H9 (cell line): ENCODE measurements around the gene BCAS3. TPM values are rescaled to one million over a fixed set of nuclear protein-coding genes. Genes with fewer than 3 reads are reported as not detected.

Source experiments
- DNase-seq: peaks from one replicate; pipeline ENCODE4 v3.0.0-alpha.2; 2017
- H2AFZ ChIP-seq: one replicate; pipeline ENCODE4 v1.6.1; 2013; ENCODE audit warnings: mild to moderate bottlenecking, low read length, control low read depth, moderate library complexity
- H2AK5ac ChIP-seq: 2 replicates; pipeline ENCODE4 v1.6.1; 2013; ENCODE audit warnings: low read length, control low read depth, mixed read lengths; ENCODE audit not compliant: insufficient read length
- H2BK120ac ChIP-seq: one replicate; pipeline ENCODE4 v1.6.1; 2013; ENCODE audit warnings: low read depth, mild to moderate bottlenecking, low read length, control low read depth, inconsistent platforms; ENCODE audit not compliant: poor library complexity, severe bottlenecking
- H2BK12ac ChIP-seq: 2 replicates; pipeline ENCODE4 v1.6.1; 2013; ENCODE audit warnings: low read length, control low read depth, mixed read lengths, low read depth; ENCODE audit not compliant: insufficient read length
- H2BK15ac ChIP-seq: 2 replicates; pipeline ENCODE4 v1.6.1; 2013; ENCODE audit warnings: low read depth, low read length, control low read depth
- H2BK20ac ChIP-seq: one replicate; pipeline ENCODE4 v1.6.1; 2013; ENCODE audit warnings: low read depth, mild to moderate bottlenecking, low read length, control low read depth, inconsistent platforms; ENCODE audit not compliant: poor library complexity, severe bottlenecking
- H2BK5ac ChIP-seq: 2 replicates; pipeline ENCODE4 v1.6.1; 2013; ENCODE audit warnings: low read length, control low read depth, mixed read lengths; ENCODE audit not compliant: insufficient read length
- H3K14ac ChIP-seq: 2 replicates; pipeline ENCODE4 v1.6.1; 2013; ENCODE audit warnings: low read length, control low read depth; ENCODE audit not compliant: insufficient read depth
- H3K18ac ChIP-seq: 2 replicates; pipeline ENCODE4 v1.6.1; 2013; ENCODE audit warnings: low read depth, mild to moderate bottlenecking, mixed read lengths, low read length, control low read depth; ENCODE audit not compliant: insufficient read length
- H3K23ac ChIP-seq: 2 replicates; pipeline ENCODE4 v1.6.1; 2013; ENCODE audit warnings: low read length, control low read depth, mixed read lengths, low read depth; ENCODE audit not compliant: insufficient read length
- H3K23me2 ChIP-seq: 2 replicates; pipeline ENCODE4 v1.6.1; 2013; ENCODE audit warnings: low read depth, mild to moderate bottlenecking, mixed read lengths, low read length, control low read depth; ENCODE audit not compliant: insufficient read length, poor library complexity, severe bottlenecking
- H3K27ac ChIP-seq: 2 replicates; pipeline ENCODE4 v1.5.1; 2013; ENCODE audit warnings: low read length, control low read depth, mixed read lengths, low read depth; ENCODE audit not compliant: insufficient read length
- H3K27me3 ChIP-seq: 2 replicates; pipeline ENCODE4 v1.6.1; 2013; ENCODE audit warnings: low read length, control low read depth, inconsistent platforms; ENCODE audit not compliant: insufficient read depth
- H3K4ac ChIP-seq: 2 replicates; pipeline ENCODE4 v1.6.1; 2013; ENCODE audit warnings: low read depth, mild to moderate bottlenecking, control low read depth, inconsistent platforms, low read length, moderate library complexity
- H3K4me1 ChIP-seq: 2 replicates; pipeline ENCODE4 v1.6.1; 2013; ENCODE audit warnings: low read length, control low read depth, inconsistent platforms; ENCODE audit not compliant: insufficient read depth
- H3K4me2 ChIP-seq: 2 replicates; pipeline ENCODE4 v1.6.1; 2013; ENCODE audit warnings: low read length, control low read depth, mixed read lengths; ENCODE audit not compliant: insufficient read length, insufficient read depth
- H3K56ac ChIP-seq: 2 replicates; pipeline ENCODE4 v1.6.1; 2013; ENCODE audit warnings: low read depth, mild to moderate bottlenecking, mixed read lengths, low read length, control low read depth; ENCODE audit not compliant: insufficient read length
- H3K79me1 ChIP-seq: 2 replicates; pipeline ENCODE4 v1.6.1; 2013; ENCODE audit warnings: low read depth, mild to moderate bottlenecking, moderate library complexity, low read length, control low read depth, inconsistent platforms; ENCODE audit not compliant: insufficient read depth, poor library complexity, severe bottlenecking
- H3K79me2 ChIP-seq: 2 replicates; pipeline ENCODE4 v1.6.1; 2013; ENCODE audit warnings: low read length, control low read depth, inconsistent platforms; ENCODE audit not compliant: insufficient read depth
- H3K9ac ChIP-seq: 2 replicates; pipeline ENCODE4 v1.6.1; 2013; ENCODE audit warnings: low read length, control low read depth, mixed read lengths; ENCODE audit not compliant: insufficient read length; ENCODE audit errors: extremely low read depth
- H3K9me3 ChIP-seq: one replicate; pipeline ENCODE4 v1.6.1; 2013; ENCODE audit warnings: low read depth, low read length, inconsistent platforms; ENCODE audit not compliant: control insufficient read depth
- H3T11ph ChIP-seq: one replicate; pipeline ENCODE4 v1.6.1; 2013; ENCODE audit warnings: mild to moderate bottlenecking, low read length, control low read depth, inconsistent platforms
- H4K20me1 ChIP-seq: one replicate; pipeline ENCODE4 v1.6.1; 2013; ENCODE audit not compliant: control insufficient read depth, insufficient read length, insufficient read depth
- H4K5ac ChIP-seq: 2 replicates; pipeline ENCODE4 v1.6.1; 2013; ENCODE audit warnings: low read depth, mild to moderate bottlenecking, mixed read lengths, low read length, control low read depth; ENCODE audit not compliant: insufficient read length
- H4K8ac ChIP-seq: replicated peaks from 2 replicates; pipeline ENCODE4 v1.6.1; 2013; ENCODE audit warnings: low read length, control low read depth, mixed read lengths, low read depth; ENCODE audit not compliant: insufficient read length
- H4K91ac ChIP-seq: 2 replicates; pipeline ENCODE4 v1.6.1; 2013; ENCODE audit warnings: low read depth, mild to moderate bottlenecking, moderate library complexity, mixed read lengths, low read length, control low read depth; ENCODE audit not compliant: insufficient read length
- H3K27ac Mint-ChIP-seq, 3 experiments: 2 replicates in 2 of 3; 3 replicates in 1 of 3; pipeline ENCODE4 v1.8.0; 2020 to 2021; ENCODE audit warnings: mixed read lengths in 3 of 3, mild to moderate bottlenecking in 1 of 3, moderate library complexity in 1 of 3
- H3K27me3 Mint-ChIP-seq: 2 replicates; pipeline ENCODE4 v1.8.0; 2021; ENCODE audit warnings: low read depth, mild to moderate bottlenecking, moderate library complexity, mixed read lengths
- H3K36me3 Mint-ChIP-seq, 3 experiments: 2 replicates in 2 of 3; 3 replicates in 1 of 3; pipeline ENCODE4 v1.8.0; 2020 to 2021; ENCODE audit warnings: low read depth in 3 of 3, mixed read lengths in 3 of 3; ENCODE audit not compliant: insufficient read depth in 1 of 3
- H3K4me1 Mint-ChIP-seq, 2 experiments: 2 replicates each; pipeline ENCODE4 v1.8.0; 2020; ENCODE audit warnings: mixed read lengths in 2 of 2
- H3K4me3 Mint-ChIP-seq, 2 experiments: 2 replicates in 1 of 2; 3 replicates in 1 of 2; pipeline ENCODE4 v1.8.0; 2020 to 2021; ENCODE audit warnings: mild to moderate bottlenecking in 2 of 2, mixed read lengths in 2 of 2, moderate library complexity in 1 of 2
- H3K9me3 Mint-ChIP-seq, 2 experiments: 2 replicates in 1 of 2; 3 replicates in 1 of 2; pipeline ENCODE4 v1.8.0; 2020; ENCODE audit warnings: mild to moderate bottlenecking in 2 of 2, mixed read lengths in 2 of 2, moderate library complexity in 1 of 2
- total RNA-seq: library from RNA; stranded (reverse); gene quantifications from 2 replicates; pipeline ENCODE4 v1.2.1, GENCODE V29; 2021
- TF ChIP-seq, protein P1 (sequence below): fragments of 200-600 bp; sonication (generic); conservative IDR thresholded peaks from 3 replicates; pipeline ENCODE4 v1.8.0; 2021; ENCODE audit warnings: antibody characterized with exemption, mild to moderate bottlenecking

The BCAS3 gene
- total RNA-seq, 1 experiment from 2014 or later = 22.4 TPM

- no peak overlapping the region for H3K9ac ChIP-seq
- no peaks in the 10 kb centered on the region for H3K4me1 Mint-ChIP-seq
- H4K5ac ChIP-seq = no peak overlapping the region
- H2BK20ac ChIP-seq = no peak overlapping the region
- H2BK120ac ChIP-seq = no peak overlapping the region
- H3K79me2 ChIP-seq = no peaks in the 10 kb centered on the region
- H3K18ac ChIP-seq = no peak overlapping the region
- no peak overlapping the region for H3K14ac ChIP-seq
- no peak overlapping the region for H3K4me3 Mint-ChIP-seq
- no peaks in the 10 kb centered on the region for H3K36me3 Mint-ChIP-seq
- H4K8ac ChIP-seq = no peak overlapping the region
- H3K27ac Mint-ChIP-seq = no peak overlapping the region
- no peaks in the 10 kb centered on the region for H3K9me3 ChIP-seq
- no peak overlapping the region for H3K4ac ChIP-seq
- H3K27me3 ChIP-seq = no peaks in the 10 kb centered on the region
- no peak overlapping the region for H2BK12ac ChIP-seq
- no peak overlapping the region for H3K23ac ChIP-seq
- H2BK5ac ChIP-seq = no peak overlapping the region
- no peak overlapping the region for H4K91ac ChIP-seq
- H2AFZ ChIP-seq = no peak overlapping the region
- TF ChIP-seq, protein P1, sequence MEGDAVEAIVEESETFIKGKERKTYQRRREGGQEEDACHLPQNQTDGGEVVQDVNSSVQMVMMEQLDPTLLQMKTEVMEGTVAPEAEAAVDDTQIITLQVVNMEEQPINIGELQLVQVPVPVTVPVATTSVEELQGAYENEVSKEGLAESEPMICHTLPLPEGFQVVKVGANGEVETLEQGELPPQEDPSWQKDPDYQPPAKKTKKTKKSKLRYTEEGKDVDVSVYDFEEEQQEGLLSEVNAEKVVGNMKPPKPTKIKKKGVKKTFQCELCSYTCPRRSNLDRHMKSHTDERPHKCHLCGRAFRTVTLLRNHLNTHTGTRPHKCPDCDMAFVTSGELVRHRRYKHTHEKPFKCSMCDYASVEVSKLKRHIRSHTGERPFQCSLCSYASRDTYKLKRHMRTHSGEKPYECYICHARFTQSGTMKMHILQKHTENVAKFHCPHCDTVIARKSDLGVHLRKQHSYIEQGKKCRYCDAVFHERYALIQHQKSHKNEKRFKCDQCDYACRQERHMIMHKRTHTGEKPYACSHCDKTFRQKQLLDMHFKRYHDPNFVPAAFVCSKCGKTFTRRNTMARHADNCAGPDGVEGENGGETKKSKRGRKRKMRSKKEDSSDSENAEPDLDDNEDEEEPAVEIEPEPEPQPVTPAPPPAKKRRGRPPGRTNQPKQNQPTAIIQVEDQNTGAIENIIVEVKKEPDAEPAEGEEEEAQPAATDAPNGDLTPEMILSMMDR = no peak
- H2BK15ac ChIP-seq = no peak overlapping the region
- H2AK5ac ChIP-seq = no peak overlapping the region
- no peak overlapping the region for H3T11ph ChIP-seq
- H3K9me3 Mint-ChIP-seq = no peaks in the 10 kb centered on the region
- H3K27me3 Mint-ChIP-seq = no peaks in the 10 kb centered on the region
- no peak for DNase-seq
- no peaks in the 10 kb centered on the region for H3K23me2 ChIP-seq
- H3K27ac ChIP-seq = no peak overlapping the region
- no peaks in the 10 kb centered on the region for H3K4me1 ChIP-seq
- no peak overlapping the region for H3K4me2 ChIP-seq
- H3K79me1 ChIP-seq = no peaks in the 10 kb centered on the region
- H4K20me1 ChIP-seq = no peaks in the 10 kb centered on the region
- H3K56ac ChIP-seq = no peak overlapping the region
These were observed 318.0 kb downstream of the BCAS3 start for GRCh38 chr17:60995680-60996079.
